K562 (cell line): ENCODE measurements around the gene FKRP. TPM values are rescaled to one million over a fixed set of nuclear protein-coding genes. Genes with fewer than 3 reads are reported as not detected.

Experiments
- ATF7 ChIP-seq: fragments of 450-650 bp; IDR thresholded peaks from 2 replicates; pipeline ENCODE4 v1.7.1; 2014; ENCODE audit warnings: mild to moderate bottlenecking, moderate library complexity
- BCOR ChIP-seq: fragments of 450-650 bp; IDR thresholded peaks from 2 replicates; pipeline ENCODE4 v1.6.1; 2016
- CREB1 ChIP-seq, 2 experiments: sonication (generic) in 1 of 2; formaldehyde crosslinking in 1 of 2; IDR thresholded peaks; 2 replicates each; pipeline versions ENCODE4 v1.6.1 to v1.8.0; 2012 to 2022; ENCODE audit warnings: inconsistent platforms in 1 of 2, mild to moderate bottlenecking in 1 of 2, missing genetic modification reagents in 1 of 2, moderate library complexity in 1 of 2
- CREM ChIP-seq: IDR thresholded peaks from 2 replicates; pipeline ENCODE4 v1.6.1; 2014; ENCODE audit warnings: antibody characterized with exemption, low read depth
- EGR1 ChIP-seq: fragments of 450-650 bp; conservative IDR thresholded peaks from 2 replicates; pipeline ENCODE4 v1.6.1; 2017; ENCODE audit warnings: mild to moderate bottlenecking
- ELF2 ChIP-seq: fragments of 250-450 bp; sonication (Bioruptor Pico); IDR thresholded peaks from 2 replicates; pipeline ENCODE4 v1.5.0; 2021; ENCODE audit warnings: mild to moderate bottlenecking
- ETV1 ChIP-seq: fragments of 450-650 bp; conservative IDR thresholded peaks from 2 replicates; pipeline ENCODE4 v1.6.1; 2016; ENCODE audit warnings: missing genetic modification characterization, control low read depth, low read depth, missing compliant biosample characterization
- GTF2E2 ChIP-seq: fragments of 200-800 bp; sonication (Bioruptor generic); IDR thresholded peaks from 2 replicates; pipeline ENCODE4 v1.6.1; 2016; ENCODE audit warnings: missing genetic modification characterization, missing compliant biosample characterization
- KAT8 ChIP-seq: fragments of 450-650 bp; IDR thresholded peaks from 2 replicates; pipeline ENCODE4 v1.6.1; 2016; ENCODE audit warnings: low read depth, mild to moderate bottlenecking
- KDM5B ChIP-seq: fragments of 200-600 bp; sonication (generic); IDR thresholded peaks from 2 replicates; pipeline ENCODE4 v1.6.1; 2012; ENCODE audit warnings: low read depth, mild to moderate bottlenecking, moderate library complexity, low read length, control low read depth, inconsistent platforms; ENCODE audit not compliant: insufficient replicate concordance
- KLF1 ChIP-seq: fragments of 450-650 bp; IDR thresholded peaks from 2 replicates; pipeline ENCODE4 v1.6.1; 2016; ENCODE audit warnings: missing genetic modification characterization, missing compliant biosample characterization
- MBD2 ChIP-seq: sonication (generic); IDR thresholded peaks from 2 replicates; pipeline ENCODE4 v1.6.1; 2016; ENCODE audit warnings: low read depth, borderline replicate concordance
- NFATC3 ChIP-seq: fragments of 450-650 bp; IDR thresholded peaks from 2 replicates; pipeline ENCODE4 v1.6.1; 2017; ENCODE audit warnings: mild to moderate bottlenecking
- PHF8 ChIP-seq: fragments of 200-600 bp; sonication (generic); IDR thresholded peaks from 2 replicates; pipeline ENCODE4 v1.6.1; 2012; ENCODE audit warnings: mixed run types, mild to moderate bottlenecking, inconsistent platforms, low read length, moderate library complexity, borderline replicate concordance
- PRPF4 ChIP-seq: fragments of 200-400 bp; formaldehyde crosslinking; IDR thresholded peaks from one replicate; pipeline ENCODE4 v1.6.1; 2017; ENCODE audit warnings: low read length, low read depth, mild to moderate bottlenecking; ENCODE audit not compliant: insufficient read depth, poor library complexity, severe bottlenecking
- TBL1XR1 ChIP-seq, 2 experiments: IDR thresholded peaks; 2 replicates each; pipeline ENCODE4 v1.6.1; 2012; ENCODE audit warnings: improper control_type of control experiment in 2 of 2, low read length in 2 of 2, mild to moderate bottlenecking in 1 of 2
- TCF7L2 ChIP-seq: fragments of 150-350 bp; IDR thresholded peaks from 2 replicates; pipeline ENCODE4 v1.6.1; 2016; ENCODE audit warnings: low read depth, mild to moderate bottlenecking, low read length, moderate library complexity
- ZKSCAN1 ChIP-seq: fragments of 150-350 bp; IDR thresholded peaks from 2 replicates; pipeline ENCODE4 v1.6.1; 2016; ENCODE audit warnings: low read depth, low read length
- ZNF23 ChIP-seq: fragments of 250-450 bp; sonication (Bioruptor Pico); IDR thresholded peaks from 2 replicates; pipeline ENCODE4 v1.4.0; 2020; ENCODE audit warnings: mild to moderate bottlenecking
- ZNF57 ChIP-seq: fragments of 450-650 bp; formaldehyde crosslinking; IDR thresholded peaks from 2 replicates; pipeline ENCODE4 v1.4.0; 2020; ENCODE audit warnings: mild to moderate bottlenecking, moderate library complexity
- polyA plus RNA-seq, 8 experiments: library from polyadenylated mRNA; depleted of rRNA in 4 of 8; stranded (reverse) in 5 of 8; unstranded in 3 of 8; fragments of >200 nt; fragmentation: Nextera tagmentation in 2 of 8; fragmentation: Illumina TruSeq in 1 of 8; extraction: Ambion mirVana in 2 of 8; extraction: Trizol in 1 of 8; gene quantifications; 2 replicates each; pipeline versions ENCODE4 v1.2.1 to v1.2.3, GENCODE V29; 2011 to 2014; ENCODE audit warnings: inconsistent platforms in 1 of 8, missing spikeins in 1 of 8
- total RNA-seq, 7 experiments: library from RNA; depleted of rRNA in 6 of 7; stranded (reverse); fragments of >200 nt in 6 of 7; fragmentation: Illumina TruSeq in 2 of 7; extraction: Trizol in 2 of 7; gene quantifications; 2 replicates each; pipeline versions ENCODE4 v1.2.1 to v1.2.3, GENCODE V29; 2011 to 2021; ENCODE audit warnings: low replicate concordance in 1 of 7
- TF ChIP-seq, protein P1 (sequence below): sonication (generic); formaldehyde crosslinking; IDR thresholded peaks from 2 replicates; pipeline ENCODE4 v1.8.1; 2023; ENCODE audit warnings: missing genetic modification reagents, mild to moderate bottlenecking, borderline replicate concordance
- TF ChIP-seq, protein P2 (sequence below), 3 experiments: IDR thresholded peaks in 2 of 3; conservative IDR thresholded peaks in 1 of 3; 2 replicates each; pipeline ENCODE4 v1.5.1; 2011 to 2012; ENCODE audit warnings: low read length in 3 of 3, mild to moderate bottlenecking in 3 of 3, control low read depth in 2 of 3, improper control_type of control experiment in 1 of 3, inconsistent platforms in 1 of 3, low read depth in 1 of 3, mixed read lengths in 1 of 3, moderate library complexity in 1 of 3; ENCODE audit not compliant: insufficient read depth in 2 of 3

The FKRP gene
- total and polyA plus RNA-seq, 9 of the 15 experiments (the other 6 are each of a cell fraction or from before 2014, with no cell fraction given), result 0.68 to 16.1 (median 6.5) TPM

DNA sequence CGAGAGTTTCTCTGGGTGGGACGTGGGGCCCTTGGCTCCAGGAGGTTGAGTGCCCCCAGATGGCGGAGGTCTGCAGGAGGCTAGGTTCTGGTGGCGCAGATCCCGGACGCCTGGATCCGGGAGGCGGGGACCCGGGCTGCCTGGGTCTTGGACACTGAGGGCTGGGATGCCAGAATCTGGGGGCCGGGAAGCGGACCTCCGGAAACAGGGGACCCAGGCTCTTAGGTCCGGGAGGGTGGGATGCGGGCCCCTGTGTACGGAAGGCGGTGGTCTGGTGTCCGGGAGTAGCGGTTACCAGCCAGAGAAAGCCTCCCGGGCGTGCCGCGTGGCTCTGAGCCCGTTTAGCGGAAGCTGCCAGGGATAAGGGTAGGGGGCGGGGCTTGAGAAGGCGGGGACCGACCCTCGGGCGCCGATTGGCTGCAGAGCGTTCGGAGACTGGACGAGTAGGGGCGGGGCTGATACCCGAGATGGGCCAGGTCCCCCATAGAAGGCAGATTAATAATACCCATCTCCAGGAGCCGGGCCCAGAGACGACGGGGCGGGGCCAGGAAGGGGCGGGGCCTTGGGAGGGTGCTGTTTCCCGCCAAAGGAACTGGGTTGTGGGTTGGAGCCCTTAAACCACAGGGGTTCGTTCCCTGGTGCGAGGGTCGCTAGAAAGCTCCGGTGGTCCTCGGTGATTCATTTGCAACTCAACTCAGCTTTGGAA lies 42.6 kb downstream of the FKRP start, which contains the start of gene SLC1A5 (continued):
- TF ChIP-seq KDM5B (peak; percentile 100), ATF7 (peak; percentile 75), ZNF23 (CRISPR knock-in tag) (no peak), NFATC3 (no peak), ZKSCAN1 (peak; percentile 29; the same call in 1 of the 2 replicates), EGR1 (0 out of 2 replicates have a peak, but pooled peaks have one; percentile 6), CREB1 (IDR thresholded peaks at IDR 0.05) (0 out of 2 replicates have a peak, but pooled peaks have one; percentile 28), CREB1 (CRISPR knock-in tag; IDR thresholded peaks at IDR 0.05) (peak; percentile 52; the same call in 1 of the 2 replicates), ETV1 (tag) (peak; percentile 72), PRPF4 (peak; percentile 90), PHF8 (peak; percentile 91), KAT8 (no peak), KLF1 (tag) (0 out of 2 replicates have a peak, but pooled peaks have one; percentile 25), ELF2 (CRISPR knock-in tag) (peak; percentile 75), BCOR (peak; percentile 58; the same call in 1 of the 2 replicates), ZNF57 (no peak), MBD2 (peak; percentile 92), TCF7L2 (0 out of 2 replicates have a peak, but pooled peaks have one; percentile 15), GTF2E2 (tag) (peak; percentile 76), TBL1XR1 (IDR thresholded peaks at IDR 0.05; ENCODE audit: low read length in 2 of 2) (peak; percentile 26 to 75; a peak in 2 of 4 replicates), CREM (peak; percentile 54)
- TF ChIP-seq, protein P1, sequence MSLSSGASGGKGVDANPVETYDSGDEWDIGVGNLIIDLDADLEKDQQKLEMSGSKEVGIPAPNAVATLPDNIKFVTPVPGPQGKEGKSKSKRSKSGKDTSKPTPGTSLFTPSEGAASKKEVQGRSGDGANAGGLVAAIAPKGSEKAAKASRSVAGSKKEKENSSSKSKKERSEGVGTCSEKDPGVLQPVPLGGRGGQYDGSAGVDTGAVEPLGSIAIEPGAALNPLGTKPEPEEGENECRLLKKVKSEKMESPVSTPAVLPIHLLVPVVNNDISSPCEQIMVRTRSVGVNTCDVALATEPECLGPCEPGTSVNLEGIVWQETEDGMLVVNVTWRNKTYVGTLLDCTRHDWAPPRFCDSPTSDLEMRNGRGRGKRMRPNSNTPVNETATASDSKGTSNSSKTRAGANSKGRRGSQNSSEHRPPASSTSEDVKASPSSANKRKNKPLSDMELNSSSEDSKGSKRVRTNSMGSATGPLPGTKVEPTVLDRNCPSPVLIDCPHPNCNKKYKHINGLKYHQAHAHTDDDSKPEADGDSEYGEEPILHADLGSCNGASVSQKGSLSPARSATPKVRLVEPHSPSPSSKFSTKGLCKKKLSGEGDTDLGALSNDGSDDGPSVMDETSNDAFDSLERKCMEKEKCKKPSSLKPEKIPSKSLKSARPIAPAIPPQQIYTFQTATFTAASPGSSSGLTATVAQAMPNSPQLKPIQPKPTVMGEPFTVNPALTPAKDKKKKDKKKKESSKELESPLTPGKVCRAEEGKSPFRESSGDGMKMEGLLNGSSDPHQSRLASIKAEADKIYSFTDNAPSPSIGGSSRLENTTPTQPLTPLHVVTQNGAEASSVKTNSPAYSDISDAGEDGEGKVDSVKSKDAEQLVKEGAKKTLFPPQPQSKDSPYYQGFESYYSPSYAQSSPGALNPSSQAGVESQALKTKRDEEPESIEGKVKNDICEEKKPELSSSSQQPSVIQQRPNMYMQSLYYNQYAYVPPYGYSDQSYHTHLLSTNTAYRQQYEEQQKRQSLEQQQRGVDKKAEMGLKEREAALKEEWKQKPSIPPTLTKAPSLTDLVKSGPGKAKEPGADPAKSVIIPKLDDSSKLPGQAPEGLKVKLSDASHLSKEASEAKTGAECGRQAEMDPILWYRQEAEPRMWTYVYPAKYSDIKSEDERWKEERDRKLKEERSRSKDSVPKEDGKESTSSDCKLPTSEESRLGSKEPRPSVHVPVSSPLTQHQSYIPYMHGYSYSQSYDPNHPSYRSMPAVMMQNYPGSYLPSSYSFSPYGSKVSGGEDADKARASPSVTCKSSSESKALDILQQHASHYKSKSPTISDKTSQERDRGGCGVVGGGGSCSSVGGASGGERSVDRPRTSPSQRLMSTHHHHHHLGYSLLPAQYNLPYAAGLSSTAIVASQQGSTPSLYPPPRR (CRISPR knock-in tag), result 0 out of 2 replicates have a peak, but pooled peaks have one; percentile 45
- TF ChIP-seq, protein P2, sequence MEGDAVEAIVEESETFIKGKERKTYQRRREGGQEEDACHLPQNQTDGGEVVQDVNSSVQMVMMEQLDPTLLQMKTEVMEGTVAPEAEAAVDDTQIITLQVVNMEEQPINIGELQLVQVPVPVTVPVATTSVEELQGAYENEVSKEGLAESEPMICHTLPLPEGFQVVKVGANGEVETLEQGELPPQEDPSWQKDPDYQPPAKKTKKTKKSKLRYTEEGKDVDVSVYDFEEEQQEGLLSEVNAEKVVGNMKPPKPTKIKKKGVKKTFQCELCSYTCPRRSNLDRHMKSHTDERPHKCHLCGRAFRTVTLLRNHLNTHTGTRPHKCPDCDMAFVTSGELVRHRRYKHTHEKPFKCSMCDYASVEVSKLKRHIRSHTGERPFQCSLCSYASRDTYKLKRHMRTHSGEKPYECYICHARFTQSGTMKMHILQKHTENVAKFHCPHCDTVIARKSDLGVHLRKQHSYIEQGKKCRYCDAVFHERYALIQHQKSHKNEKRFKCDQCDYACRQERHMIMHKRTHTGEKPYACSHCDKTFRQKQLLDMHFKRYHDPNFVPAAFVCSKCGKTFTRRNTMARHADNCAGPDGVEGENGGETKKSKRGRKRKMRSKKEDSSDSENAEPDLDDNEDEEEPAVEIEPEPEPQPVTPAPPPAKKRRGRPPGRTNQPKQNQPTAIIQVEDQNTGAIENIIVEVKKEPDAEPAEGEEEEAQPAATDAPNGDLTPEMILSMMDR (IDR thresholded peaks at IDR 0.05 in 2 of 3, conservative IDR thresholded peaks at IDR 0.05 in 1 of 3; ENCODE audit: insufficient read depth in 2 of 3, low read depth in 1 of 3, low read length in 3 of 3), result 0 out of 6 replicates have a peak, but pooled peaks of 1 of the 3 experiments have one; percentile 5
